HG03432 (cell line): ENCODE results near the gene UBXN6.

Experiments
- ATAC-seq: cut with Tn5 transposase; IDR thresholded peaks from one replicate; pipeline ENCODE4 v1.9.1; 2021; ENCODE audit warnings: mild to moderate bottlenecking, moderate library complexity; ENCODE audit not compliant: unreplicated experiment

Gene UBXN6, protein sequence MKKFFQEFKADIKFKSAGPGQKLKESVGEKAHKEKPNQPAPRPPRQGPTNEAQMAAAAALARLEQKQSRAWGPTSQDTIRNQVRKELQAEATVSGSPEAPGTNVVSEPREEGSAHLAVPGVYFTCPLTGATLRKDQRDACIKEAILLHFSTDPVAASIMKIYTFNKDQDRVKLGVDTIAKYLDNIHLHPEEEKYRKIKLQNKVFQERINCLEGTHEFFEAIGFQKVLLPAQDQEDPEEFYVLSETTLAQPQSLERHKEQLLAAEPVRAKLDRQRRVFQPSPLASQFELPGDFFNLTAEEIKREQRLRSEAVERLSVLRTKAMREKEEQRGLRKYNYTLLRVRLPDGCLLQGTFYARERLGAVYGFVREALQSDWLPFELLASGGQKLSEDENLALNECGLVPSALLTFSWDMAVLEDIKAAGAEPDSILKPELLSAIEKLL

DNA sequence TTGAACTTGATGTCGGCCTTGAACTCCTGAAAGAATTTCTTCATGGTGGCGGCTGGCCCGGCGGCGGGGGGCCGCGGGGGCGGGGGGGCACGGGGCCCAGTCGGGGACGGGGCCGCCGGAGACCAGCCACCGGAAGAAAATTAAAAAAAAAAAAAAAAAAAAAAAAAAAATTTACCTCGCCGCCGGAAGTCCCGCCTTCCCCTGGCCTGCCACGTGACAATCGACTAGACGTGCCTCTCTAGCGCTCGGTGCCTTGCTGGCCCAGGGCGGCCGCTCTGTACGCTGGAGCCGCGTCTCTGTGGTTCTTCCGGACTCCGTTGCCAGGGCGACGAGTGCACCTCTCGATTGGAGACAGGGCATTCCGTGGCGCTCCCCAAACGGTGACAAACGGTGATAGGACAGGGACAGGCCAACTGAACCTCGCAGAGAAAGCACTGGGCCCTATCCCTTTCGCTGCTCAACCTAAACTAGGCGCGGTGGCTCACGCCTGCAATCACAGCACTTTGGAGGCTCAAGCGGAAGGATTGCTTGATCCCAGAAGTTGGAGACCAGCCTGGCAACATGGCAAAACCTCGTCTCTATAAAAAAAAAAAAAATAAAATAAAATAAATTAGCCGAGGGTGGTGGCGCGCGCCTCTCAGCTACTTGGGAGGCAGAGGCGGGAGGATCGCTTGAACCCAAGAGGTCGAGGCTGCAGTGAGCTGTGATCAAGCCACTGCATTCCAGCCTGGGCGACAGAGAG is at the start of gene UBXN6:
Gene UBXN6, minus strand, starts transcription at position 141 of the 742 bp plus-strand sequence. Its CDS starts 97 bp downstream, at position 44.
- ATAC-seq = peak; percentile 89

DNA sequence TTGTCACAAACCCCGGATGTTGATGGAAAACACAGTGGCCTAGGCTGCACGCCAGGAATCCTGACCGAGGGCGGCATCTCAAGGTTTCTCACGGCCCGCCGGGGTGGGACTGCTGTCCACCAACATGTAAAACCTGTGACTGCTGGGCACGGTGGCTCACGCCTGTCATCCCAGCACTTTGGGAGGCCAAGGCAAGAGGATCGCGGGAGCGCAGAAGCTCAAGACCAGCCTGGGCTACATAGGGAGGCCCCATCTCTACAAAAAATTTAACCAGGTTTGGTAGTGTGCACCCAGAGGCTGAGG is 49.5 kb upstream of the UBXN6 start:
- ATAC-seq = no peak

DNA sequence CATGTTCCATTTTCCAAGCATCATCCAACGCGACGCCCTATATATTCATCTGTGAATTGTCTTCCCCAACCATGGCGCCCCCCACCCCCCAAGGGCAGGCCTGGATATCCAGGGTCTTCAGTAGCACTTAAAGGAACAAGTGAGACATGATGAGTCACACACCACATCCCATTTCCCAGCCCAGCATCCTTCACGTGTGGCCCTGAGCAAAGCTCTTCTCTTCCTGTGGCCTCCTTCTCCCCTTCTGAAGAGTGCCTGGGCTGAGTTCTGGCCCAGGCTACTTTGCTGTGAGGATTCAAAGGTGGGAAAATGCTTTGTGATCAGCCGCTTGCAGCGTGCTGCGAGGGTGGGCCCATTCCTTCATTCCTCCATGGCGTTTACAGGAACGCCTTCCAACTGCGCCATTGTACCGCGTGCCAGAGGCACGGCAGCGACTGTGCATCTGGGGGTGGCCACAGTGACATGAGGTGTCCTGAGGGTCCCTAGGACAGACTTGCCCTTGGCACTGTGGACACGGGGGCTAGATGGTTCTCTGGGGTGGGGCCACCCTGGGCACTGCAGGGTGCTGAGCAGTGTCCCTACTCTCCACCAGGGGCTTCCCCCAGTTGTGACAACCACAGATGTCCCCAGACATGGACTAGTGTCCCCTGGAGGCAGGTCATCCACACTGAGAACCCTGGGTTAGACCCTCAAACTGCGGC is 49.0 kb upstream of the UBXN6 start:
- no peak for ATAC-seq

DNA sequence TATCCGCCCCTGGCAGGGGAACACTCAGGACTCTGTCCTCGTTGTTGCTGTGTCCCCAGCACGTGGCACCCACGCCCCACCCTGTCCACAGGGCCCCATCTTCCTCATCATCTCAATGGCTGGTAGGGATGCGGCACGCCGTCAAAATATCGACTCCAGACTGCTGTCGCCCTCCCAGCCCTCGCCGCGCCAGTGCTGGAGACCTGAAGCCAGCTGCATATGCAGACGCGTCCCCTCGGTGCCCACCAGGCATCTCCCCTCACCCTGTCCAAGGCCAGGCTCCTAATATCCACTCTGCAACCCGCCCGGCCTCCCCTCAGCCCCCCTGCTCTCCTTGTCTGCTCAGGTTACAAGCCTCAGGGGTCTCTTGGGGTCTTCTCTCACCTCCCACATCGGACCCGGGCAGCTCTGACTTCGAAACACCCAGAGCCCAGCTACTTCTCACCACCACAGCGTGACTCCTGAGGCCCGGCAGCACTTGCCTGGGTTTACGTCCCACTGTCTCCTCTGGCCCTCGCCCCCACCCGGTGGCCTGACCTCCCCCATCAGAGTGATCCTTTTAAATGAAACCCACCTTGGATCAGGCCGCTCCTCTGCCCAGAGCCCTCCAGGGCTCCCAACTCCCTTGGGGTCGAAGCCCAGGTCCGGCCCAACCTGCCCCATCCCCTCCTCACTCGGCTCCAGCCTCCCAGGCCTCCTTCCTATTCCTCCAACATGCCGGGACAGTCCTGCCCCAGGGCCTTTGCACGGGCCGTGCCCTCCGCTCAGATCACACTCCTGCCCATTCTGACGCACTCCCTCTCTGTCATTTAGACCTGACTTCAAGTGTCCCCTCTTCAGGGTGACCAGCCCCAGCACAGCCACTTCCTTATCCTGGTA is 48.2 kb upstream of the UBXN6 start:
- no peak for ATAC-seq

DNA sequence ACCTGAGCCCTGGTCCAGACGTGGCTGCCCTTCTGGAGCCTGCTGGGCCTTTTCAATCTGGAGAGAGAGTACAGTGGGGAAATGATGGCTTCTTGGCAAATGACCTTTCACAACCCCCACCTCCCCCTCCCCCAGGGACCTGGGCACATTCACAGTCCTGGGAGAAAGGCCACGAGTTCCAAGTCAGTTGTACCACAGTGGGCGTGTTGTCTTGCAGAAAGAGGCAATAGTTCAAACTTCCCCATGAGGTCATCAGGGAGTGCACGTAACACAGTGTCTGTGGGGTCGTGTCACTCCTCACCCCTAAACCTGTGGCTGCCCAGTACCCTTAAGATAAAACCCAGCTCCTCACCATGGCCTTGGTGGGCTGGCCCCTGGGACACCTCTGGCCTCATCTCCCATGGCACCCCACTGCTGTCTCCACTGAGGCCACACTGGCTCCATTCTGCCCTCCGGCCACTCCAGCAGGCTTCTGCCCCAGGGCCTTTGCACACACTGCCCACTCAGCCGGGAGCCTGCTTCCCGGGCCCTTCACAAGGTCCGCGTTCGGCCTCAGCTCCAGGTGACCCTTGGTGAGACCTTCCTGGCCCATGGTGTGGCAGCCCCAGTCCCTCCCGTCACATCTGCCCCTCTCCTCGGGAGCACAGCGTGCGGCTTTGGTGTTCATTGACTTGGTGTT is 47.4 kb upstream of the UBXN6 start:
- no peak for ATAC-seq

DNA sequence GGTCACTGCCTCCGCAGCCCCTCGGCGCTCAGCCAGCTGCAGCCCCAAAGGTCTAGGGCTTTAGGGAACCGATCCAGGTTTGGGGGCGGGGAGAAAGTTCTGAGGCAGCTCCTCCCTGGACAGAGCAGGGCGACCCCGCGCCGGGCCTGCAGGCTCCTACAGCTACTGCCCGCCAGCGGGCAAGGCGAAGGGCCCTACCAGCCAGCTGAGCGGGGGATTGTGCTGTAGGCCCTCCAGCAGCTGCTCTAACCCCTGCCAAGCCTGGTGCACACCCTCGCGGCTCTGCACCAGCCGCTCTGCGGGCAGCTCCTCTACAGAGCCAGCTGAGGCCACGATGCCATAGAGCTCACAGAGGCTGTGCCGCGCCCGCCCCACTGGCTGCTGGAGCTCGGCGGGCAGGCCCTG is 46.7 kb upstream of the UBXN6 start:
- no peak for ATAC-seq

DNA sequence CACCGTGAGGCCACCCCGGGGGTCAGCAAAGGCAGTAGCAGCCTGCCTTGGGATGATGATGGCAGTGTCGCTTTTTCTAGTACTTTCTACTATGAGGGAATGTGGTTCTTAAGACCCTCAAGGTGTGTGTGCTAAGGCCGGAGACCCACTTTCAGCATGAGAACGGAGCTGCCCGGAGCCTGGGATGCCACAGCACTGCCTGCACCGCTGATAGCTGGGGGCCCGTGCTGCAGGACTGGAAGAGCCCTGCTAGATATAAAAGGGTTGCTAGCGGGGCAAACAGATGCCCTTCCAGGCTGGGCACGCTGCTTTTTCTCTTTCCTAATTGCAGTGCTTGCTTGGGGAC is 46.2 kb upstream of the UBXN6 start:
- ATAC-seq = no peak

DNA sequence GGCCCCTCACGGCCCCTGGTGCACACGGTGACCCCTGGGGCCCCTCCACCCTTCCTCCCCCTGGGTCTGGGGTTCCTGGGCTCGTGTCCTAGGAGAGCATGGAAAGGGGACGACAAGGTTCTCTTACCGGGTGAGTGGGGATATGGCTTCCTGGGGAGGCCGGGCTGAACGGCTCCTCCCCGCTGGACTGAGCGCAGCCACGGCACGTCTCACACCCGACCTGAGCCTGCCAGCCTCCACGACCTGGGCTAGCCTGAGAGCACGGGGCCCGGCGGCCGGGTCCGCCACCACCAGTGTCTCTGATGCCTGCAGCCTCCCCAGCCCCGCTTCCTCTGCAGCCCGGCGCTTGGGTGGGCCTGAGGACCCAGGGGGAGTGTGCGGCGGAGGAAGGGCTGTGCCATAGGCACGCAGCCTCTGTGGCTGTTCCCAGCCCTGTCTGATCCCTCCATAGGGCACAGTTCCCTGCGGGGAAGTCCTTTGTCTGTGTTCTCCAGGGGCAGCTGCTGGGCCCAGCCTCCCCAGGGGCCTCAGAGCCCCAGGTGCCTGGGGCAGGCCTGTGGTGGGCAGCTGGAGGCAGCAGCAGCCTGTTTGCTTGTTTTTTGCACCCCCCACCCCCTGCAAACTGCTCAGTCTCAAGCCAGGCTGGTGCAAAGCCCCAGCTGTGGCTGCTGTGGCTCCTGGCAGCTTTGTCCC is 45.7 kb upstream of the UBXN6 start:
- ATAC-seq = no peak

DNA sequence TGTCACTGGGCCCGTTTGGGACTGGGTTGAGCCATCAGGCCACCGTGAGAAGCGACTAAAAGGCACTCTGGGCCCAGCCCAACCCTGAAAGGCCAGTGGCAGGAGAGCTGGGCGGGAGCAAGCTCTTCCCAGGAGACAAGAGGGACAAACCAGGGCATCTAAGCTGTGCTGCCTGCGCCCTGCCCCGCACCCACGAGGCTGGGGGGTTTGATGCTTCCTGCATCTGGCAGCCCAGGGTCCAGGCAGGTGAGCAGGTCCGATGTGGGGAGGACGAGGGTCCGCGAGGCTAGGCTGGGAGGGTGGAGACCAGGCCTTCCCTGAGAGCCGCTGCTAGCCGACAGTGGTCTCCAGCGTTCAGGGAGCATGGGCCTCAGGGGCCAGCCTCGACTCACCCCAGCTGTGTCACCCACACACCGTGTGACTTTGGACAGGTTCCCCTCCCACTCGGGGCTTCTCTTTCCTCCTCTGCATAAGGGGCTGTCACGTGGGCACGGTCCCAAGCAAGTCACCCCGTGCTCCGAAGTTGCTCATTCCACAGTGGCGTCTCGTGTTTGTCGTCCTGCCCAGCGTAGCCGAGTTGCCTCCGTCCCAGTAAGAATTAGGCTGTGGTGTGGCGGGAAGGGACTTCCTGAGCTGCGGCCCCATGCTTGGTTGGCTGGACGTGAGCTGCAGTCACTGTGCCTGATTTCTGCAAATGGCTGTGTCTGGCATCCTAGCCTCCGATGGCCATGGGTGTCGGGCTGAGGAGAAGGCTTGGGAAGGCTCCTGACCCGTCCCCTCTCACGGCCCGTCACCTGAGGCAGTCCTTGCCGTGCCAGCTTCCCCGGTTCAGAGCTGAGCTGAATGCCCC is 44.9 kb upstream of the UBXN6 start:
- no peak for ATAC-seq

DNA sequence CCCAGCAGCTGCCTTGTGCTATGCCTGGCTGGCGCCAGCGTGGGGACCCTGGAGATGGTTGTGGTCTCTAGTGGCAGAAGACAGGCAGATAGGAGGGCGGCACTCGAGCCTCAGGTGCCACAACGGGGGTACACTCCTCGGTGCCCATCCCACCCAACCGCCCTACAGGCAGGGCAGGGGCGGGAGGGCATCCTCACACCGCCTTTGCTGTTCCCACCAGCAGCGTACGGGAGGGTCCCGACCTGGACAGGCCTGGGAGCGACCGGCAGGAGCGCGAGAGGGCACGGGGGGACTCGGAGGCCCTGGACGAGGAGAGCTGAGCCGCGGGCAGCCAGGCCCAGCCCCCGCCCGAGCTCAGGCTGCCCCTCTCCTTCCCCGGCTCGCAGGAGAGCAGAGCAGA is 44.1 kb upstream of the UBXN6 start:
- ATAC-seq = no peak

DNA sequence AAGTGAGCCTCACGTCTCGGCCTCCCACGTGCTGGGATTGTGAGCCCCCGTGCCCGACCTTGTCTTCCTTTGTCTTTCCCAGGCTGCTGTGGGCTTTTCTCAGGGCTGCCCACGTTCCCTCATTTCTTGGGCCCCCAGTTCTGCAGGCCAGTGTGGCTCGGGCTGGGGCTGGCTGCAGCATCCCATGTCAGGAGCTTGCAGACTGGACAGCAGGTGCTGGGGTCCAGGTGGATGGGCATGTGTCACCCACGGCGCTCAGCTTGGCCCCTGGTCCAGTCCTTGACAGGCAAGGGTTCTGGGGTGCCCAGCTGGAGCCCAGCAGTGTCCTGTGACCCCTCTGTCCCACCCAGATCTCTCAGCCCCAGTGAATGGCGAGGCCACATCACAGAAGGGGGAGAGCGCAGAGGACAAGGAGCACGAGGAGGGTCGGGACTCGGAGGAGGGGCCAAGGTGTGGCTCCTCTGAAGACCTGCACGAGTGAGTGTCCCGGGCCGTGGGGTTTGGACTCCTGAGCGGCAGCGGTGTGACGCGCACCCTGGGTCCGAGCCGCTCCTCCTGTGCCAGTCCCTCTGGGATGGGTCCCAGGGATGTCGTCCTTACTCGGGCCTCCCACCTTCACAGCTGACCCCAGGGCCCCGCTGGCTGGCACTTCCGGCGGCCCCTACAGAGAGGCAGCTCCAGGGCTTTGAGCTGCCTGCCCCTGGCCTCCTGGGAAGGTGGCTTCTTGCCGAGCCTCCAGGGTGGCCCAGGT is 43.4 kb upstream of the UBXN6 start:
- ATAC-seq = no peak

DNA sequence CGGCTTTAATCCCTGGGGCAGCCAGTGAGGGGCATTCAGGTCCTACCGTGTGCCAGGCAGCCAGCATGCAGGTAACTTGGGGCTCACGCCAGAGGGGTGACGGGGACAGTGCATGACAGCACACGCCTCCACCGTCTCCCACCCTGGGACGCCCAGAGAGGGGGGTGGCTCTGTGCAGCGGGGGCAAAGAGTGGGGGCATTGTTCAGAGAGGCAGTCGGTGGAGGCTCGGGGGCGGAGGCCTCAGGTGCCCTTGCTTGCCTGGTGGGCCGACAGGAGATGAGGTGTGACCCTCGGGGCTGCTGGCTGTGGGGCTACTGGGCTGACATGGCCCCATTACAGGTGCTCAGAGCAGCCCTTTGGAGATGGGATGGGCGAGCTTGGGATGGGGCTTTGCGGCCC is 42.3 kb upstream of the UBXN6 start:
- ATAC-seq = no peak

DNA sequence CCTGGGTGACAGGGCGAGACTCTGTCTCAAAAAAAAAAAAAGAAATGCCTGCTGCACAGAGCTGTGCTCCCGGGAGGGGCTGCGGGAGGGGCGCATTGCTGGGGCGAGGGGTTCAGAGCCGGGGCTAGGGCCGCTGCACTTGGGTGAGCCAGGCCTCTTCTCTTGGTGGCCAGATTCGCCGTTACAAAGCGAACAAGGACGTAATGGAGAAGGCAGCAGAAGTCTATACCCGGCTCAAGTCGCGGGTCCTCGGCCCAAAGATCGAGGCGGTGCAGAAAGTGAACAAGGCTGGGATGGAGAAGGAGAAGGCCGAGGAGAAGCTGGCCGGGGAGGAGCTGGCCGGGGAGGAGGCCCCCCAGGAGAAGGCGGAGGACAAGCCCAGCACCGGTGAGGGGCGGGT is 41.7 kb upstream of the UBXN6 start:
- no peak for ATAC-seq

DNA sequence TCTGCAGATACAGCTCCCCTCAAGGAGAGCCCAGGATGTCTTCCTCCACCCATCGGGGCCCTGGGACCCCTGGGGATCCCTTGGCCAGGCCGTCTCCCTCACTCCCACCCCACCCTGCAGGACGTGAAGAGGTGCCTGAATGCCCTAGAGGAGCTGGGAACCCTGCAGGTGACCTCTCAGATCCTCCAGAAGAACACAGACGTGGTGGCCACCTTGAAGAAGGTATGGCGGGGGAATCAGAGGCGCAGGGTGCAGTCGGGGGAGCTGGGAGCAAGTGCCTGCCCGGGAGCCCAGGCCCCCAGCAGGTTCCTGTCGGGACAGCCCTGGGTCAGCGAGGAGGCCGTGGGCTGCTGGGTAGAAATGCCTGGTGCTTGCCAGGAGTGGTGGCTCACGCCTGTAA is 41.1 kb upstream of the UBXN6 start:
- ATAC-seq = no peak

DNA sequence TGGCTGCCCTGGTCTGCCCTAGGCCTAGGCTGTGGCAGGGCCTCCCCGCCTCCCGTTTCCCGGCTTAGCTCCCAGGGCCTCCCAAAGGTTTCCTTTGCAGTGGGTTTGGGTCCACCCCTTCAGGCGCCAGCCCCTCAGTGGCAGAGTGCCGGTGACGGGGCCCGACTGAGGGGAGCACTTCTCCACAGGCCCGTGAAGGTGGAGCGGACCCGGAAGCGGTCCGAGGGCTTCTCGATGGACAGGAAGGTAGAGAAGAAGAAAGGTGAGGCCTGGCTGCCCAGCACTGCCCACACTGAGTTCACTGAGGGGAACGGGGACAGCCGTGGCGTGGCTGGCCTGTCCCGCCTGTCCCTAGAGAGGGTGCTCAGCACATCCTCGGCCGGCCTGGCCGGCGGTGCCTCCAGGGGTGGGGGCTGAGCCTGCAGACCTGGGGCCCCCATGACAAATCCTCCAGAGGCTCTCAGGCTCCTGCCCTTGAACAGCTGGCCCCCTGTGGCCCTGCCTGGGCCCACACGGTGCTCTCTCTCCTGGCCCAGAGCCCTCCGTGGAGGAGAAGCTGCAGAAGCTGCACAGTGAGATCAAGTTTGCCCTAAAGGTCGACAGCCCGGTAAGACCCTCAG is 40.3 kb upstream of the UBXN6 start:
- ATAC-seq = no peak

DNA sequence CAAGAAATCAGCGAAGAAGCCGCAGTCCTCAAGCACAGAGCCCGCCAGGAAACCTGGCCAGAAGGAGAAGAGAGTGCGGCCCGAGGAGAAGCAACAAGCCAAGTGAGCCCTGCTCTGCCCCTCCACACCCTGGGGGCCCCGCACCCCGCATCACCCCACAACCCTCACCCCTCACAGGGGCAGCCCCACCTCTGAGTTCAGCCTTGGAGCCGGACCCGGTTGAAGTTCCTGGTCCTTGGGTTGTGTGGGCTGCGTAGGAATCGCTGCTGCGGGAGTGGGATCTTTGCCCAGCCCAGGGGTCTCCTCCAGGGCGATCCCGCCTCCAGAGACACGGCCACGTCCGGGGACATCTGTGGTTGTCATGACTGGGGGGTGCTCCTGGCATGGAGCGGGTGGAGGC is 38.7 kb upstream of the UBXN6 start:
- no peak for ATAC-seq

DNA sequence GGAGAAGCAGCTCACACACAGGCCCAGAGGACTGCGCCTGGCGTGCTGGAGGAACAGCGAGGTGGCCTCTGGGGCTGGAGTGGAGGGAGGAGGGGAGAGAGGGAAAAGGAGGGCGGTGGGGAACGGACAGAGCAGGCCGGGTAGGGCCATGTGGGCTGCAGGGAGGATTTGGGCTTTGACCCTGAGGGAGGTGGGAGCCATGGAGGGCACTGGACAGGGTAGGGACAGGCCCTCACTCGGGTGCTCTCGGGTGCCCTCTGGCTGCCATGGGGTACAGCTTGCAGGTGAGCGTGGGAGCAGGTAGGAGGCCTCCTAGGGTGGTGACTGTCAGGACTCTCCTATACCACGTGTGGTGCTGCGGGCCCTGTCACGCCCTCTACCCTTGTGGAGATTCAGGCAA is 37.9 kb upstream of the UBXN6 start:
- ATAC-seq = no peak

DNA sequence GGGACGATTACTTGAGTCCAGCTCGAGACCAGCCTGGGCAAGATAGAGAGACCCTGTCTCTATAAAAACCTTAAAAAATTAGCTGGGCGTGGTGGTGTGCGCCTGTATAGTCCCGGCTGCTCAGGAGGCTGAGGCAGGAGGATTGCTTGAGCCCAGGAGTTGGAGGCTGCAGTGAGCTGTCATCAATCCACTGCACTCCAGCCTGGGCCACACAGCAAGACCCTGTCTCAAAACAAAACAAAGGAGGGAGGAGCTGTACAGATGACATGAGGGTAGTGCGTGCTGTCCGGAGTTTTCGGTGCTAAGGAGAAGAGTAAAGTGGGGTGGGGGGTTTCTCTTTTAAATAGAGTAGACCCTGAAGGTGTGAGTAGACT is 37.1 kb upstream of the UBXN6 start:
- no peak for ATAC-seq
